ENCODE measurements around the gene C3orf18.
A peak's percentile ranks its signal among the peaks of the same experiment; 100 is the strongest.
"Not testable (repeated sequence)": the region's sequence is repeated elsewhere in the genome, so short reads cannot be mapped to it uniquely, and the experiment has no call there.

C3orf18 gene

DNA sequence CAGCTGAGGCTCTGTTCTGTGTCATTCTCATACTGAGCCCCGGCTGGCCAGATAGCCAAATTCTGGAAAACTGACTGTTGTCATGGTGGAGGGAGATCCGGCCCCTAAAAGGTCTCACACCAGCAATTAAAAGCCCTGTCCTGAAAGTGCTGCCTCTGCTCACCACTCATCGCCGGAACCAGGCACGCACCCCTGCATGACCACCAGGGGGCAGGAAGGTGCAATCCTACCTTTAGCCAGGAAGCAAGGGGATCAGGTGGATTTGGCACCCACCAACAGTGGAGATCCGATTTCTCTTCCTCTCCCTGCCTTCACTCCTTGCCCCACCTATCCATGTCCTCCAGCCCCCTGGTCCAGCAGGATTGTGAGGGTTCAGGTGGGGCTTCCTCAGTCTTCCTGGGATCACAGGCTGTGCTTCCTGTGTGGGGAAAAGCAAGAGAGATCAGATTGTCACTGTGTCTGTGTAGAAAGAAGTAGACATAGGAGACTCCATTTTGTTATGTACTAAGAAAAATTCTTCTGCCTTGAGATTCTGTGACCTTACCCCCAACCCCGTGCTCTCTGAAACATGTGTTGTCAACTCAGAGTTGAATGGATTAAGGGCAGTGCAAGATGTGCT, 48.0 kb downstream of the C3orf18 start:
- peak; percentile 77 for DNase-seq

GRCh38 chr3:50518436-50518835, 49.1 kb downstream of the C3orf18 start:
- no peak for DNase-seq

DNA sequence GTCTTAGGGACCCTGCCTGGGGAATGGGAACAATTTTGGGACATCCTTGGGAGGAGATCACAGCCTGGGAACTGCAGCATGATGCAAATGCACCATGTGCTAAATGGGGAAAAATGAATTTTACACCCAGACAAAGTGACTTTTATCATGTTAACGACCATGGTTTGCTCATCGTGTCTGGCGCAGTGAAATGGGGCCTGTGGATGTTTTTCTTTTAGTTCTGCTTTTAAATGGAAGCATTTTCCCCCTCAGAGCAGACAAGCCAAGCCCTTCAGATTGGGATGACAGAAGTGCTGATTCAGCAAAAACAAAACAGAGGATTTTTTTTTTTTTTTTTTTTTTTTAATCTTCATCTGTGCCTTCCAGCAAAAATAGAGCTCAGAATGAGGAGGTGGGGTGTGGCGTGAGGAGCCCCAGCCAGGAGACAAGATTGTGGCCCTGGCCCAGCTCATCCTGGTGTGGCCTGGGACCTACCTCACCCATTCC, 49.8 kb downstream of the C3orf18 start:
- DNase-seq, result no peak

DNA sequence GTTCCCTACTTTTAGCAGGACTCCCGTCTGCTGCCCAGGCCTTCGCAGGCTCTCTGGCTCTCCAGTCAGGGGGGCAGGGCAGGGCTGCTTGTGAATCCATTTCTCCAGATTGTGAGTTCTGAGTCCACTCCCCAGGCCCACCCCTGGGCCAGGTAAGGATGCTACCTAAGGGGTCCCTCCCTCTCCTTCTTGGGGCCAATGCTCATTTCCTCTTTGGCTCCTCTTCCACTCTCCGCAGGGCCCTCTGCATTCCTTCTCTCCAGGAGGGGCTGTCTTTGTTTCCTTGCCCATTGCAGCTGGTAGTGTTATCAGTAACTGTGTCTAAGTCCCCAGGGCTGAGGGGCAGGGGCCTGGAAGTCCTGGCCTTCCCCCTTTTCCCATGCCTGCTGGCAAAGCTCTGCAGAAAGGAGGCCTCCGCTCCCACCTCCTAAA, 51.1 kb downstream of the C3orf18 start:
- DNase-seq, result no peak

DNA sequence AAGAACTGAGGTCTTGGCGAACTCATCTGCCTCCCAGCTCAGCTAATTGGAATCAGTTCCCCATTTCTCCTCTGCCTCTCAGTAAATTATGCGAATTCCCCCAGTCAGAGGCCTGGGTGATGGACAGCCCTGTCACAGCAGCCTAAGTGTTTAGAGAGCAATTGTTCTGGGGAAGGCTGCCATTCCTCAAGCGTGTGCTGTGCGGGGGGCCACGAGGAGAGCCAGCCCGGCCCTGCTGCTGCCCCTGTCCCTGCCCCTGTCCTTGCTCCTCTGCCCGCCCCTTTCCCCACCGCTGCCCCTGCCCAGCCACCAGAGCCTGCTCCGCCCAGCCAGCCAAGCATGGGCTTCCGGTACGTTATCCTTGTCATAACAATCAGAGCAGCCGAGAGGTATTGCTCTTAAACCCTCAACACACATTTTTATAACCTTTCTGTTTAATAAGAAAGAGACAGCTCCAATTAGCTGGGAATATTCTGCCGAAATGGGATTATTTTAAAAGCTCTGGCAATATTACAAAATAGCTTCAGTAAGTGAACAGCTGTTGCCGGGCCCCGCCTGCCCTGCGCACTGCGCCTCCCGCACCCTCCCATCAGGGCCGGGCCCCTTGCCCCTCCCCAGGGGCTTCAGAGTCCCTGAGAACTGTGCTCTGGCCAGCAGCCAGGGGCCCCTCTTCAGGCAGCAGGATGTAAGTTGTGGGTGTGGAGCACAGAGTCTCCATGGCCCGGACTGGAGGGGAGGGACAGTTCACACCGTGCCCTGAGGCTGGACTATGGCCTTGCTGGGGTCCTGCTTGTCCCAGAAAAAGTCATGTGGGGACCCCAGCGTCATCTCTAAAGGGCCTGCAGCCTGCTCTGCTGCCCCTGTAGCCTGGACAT, 51.7 kb downstream of the C3orf18 start:
- no peak for DNase-seq

- not testable (repeated sequence) for DNase-seq
Measured at GRCh38 chr3:50512908-50513307, 54.6 kb downstream of the C3orf18 start.

DNA sequence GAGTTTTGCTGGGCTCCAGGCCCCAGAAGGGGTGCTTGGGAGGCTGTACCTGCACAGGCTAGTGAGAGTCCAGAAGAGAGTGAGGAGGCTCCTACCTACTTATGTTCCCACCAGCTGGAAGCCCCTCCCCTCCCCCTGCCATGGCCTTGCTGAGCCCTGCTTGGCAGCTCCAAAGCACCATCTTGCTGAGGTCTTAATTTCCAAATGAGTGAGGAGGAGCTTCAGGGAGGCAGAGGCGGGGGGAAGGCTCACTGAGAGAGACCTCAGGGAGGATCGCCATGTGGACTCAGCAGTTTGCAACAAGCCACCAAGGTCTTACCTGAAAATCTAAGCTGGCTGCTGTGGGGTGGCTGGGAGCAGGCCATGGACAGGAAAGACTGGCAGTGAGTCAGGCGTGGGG, 55.4 kb downstream of the C3orf18 start:
- no peak for DNase-seq

DNA sequence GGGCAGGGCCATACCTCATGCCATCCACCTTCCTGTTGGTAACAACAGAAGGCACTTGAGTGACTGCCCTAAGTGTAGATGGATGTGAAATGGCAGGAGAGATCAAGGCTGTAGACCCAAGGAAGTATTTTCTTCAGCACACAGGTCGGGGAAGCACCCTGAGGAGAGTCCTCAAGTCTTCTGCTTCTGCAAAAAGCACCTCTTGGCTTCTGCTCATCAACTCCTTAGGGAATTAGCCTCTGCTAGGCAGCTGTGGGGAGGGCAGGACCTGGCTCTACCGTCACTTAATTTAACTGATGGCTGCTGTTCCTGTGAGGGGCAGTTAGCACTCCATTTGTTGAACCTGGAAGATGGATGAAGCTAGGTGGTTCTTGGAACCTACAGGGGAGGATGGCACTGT, 57.2 kb downstream of the C3orf18 start:
- no peak for DNase-seq

DNA sequence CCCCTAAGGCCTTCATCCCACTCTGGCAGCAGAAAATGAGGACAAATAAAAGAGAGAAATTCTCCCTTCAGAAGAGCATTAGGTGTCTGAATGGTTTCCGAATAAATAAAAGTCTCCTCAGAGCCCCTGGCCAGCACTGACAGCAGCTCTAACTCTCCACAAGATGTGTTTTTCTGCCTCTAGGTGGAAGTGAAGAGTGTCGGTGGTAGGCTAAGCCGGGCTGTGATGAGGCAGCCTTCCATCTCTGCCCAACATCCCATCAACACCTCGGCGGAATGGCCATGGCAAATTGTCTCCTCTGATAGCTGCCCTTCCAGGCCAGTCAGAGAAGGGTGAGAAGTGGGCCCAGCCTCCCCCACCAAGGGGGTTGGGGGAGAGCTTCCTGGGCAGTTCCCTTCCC, 57.8 kb downstream of the C3orf18 start:
- DNase-seq, result no peak

- DNase-seq, result no peak
Measured at GRCh38 chr3:50508821-50509220, 58.7 kb downstream of the C3orf18 start.
